GM10847 (cell line): Measurements from ENCODE around the gene LDLRAD4.

Source experiments
- POLR2A ChIP-seq: IDR thresholded peaks from 2 replicates; pipeline ENCODE4 v1.6.1; 2011; ENCODE audit not compliant: insufficient read length; ENCODE audit errors: extremely low read depth

The LDLRAD4 gene

DNA sequence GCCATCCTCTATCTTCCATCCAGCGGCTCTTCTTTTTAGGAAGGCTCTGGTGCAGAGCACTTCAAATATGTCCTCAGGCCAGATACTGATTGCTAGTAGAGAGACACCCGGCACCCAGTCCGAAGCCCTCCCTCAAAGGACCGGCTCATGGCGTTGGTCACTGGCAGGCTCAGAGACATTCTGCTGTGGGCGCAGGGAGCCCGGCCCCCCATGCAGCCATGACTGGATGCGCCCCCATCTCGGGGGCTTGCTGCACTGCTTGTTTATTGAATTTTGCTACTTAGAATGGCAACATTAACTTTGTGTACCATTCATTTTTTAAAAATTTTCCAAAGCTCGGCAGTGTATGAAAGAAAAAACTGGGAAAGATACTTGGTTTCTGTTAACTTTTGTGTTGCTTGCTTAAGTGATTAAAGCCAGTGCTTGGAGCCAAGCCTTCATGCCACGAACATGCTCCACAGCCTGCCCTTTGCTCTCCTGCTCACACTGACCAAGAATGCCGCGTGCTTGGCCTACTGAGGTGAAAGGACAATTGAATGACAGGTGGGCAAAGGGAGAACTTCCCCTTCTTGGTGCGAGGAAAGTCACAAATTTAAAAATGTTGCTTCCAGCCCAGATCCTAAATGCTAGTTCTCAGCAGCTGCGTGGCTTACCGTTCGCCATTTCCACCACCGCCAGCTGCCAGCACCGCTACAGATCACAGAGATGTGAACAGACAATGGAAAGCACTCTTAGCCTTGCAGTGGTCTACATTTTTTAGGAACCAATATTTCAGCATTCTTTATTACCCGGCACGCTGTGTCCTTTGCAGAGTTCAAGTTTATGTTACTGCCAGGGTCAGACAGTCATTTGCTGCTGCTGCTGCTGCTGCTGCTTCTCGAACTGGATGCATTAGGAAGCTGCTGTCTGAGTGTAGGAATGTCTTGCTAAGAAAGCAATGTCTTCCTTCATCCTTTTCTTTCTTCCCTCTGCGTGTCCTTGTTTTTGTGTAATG lies 431.1 kb downstream of the LDLRAD4 start:
- TF ChIP-seq POLR2A, result no peak

GRCh38 chr18:13653746-13654433 lies 435.3 kb downstream of the LDLRAD4 start:
- no peak for TF ChIP-seq POLR2A

- TF ChIP-seq POLR2A, result no peak
Measured at GRCh38 chr18:13657974-13658373, 439.4 kb downstream of the LDLRAD4 start.

DNA sequence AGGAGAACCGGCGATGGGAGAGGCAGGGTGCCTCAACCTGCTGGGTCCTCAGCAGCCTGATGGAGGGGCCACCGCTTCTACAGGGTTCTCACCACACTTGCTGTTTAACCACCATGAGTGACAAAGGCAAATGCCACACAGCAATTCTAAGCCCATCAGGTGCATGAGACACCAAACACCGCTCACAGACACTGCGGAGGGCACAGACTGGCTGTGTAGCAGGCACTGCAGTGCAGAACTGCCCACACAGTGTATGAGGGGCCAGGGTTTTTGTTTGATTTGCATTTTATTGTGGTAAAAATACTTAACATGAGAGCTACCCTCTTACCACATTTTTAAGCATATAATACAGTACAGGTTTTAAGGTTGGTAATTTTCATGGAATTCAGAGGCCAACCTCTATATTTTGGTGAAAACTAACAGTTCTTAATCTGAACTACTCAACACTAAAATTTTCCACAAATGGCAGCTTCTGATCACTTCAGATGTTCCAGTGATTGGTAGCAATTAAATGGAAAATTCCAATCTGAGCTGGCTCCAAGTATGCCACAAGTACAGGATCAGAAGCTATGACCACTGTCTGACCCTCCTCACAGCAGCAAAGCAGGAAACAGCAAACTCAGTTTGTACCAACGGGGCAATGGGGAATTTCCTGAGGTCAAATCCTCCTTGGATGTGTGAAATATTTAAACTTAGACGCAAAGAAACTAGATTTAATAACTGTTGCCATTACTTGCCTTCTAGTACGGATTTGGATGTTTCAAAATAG lies 440.1 kb downstream of the LDLRAD4 start:
- no peak for TF ChIP-seq POLR2A

DNA sequence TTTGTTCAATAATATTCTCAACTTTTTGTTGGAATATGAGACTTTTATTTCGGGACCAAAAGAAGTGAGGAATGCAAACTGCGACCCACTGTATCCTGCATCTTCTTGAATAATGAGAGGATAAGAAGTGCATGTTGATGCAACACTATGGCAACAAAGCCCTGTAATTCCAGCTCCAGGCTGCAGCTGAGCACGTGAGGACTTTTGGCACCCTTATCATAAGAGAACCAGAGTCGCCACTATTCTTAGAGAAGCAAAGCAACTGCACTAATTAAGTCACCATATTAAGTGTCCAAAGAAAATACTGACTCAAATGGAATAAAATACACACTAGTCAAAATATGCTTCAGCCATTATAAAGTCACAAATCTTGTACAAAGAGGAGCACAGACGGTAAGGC lies 441.9 kb downstream of the LDLRAD4 start:
- no peak for TF ChIP-seq POLR2A

GRCh38 chr18:13661051-13661778 lies 442.7 kb downstream of the LDLRAD4 start:
- TF ChIP-seq POLR2A, result no peak

DNA sequence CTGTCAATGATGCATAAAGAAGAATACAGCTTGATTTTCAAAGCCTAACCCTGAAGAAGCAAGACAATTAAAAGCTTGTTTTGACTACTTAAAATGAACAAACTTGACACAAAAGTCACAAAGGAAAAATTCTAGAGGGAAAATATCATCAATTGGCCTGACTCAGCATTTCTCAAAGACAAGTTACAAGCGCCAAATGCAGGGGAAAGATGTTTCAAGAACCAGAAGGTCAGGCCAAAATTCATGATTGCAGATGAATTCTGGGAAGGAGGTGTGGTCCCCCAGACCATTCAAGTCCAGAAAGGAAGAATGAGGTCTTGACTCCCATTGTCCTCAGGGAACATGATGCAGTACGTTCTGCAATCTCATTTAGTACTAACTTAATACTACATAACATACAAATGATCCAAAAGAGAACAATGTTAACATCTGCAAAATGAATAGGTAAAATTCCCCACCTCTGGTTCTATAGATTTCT lies 443.3 kb downstream of the LDLRAD4 start:
- TF ChIP-seq POLR2A, result no peak

DNA sequence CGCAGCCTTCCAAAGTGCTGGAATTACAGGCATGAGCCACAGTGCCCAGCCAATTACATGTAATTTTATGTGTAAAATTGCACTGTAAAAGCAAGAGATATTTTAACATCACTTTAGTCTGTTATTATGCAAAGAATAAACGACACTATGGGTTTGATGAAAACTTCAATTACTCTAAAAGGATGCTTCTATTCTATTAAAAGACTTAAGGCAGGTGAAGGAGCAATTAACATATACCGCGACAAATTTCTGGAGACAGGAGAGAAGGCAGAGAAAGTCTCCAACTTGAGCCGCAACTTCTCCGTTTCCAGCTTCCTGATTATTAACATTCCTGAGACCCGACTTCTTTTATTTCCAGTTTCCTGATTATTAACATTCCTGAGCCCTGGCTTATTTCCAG lies 454.1 kb downstream of the LDLRAD4 start:
- TF ChIP-seq POLR2A, result no peak

- TF ChIP-seq POLR2A, result no peak
Measured at GRCh38 chr18:13676471-13676870, 457.9 kb downstream of the LDLRAD4 start.

GRCh38 chr18:13680612-13681011 lies 462.1 kb downstream of the LDLRAD4 start:
- TF ChIP-seq POLR2A, result no peak

GRCh38 chr18:13681701-13682100 lies 463.1 kb downstream of the LDLRAD4 start:
- no peak for TF ChIP-seq POLR2A

DNA sequence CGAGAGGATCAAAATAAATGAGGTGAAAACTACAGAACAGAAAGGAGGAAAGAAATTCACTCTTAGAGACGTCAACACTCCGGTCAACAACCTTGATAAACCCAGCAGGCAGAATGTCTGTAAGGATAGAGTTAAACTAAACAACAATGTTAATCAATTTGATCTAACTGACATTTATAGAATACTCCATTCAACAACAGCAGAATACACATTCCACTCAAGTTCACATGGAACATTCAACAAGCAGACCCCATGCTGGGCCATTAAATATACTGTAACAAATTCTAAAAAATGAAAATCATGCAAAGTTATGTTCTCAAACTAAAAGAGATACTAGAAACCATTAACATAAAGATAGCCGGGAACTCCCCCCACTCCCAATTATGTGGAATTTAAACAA lies 466.0 kb downstream of the LDLRAD4 start:
- no peak for TF ChIP-seq POLR2A

- no peak for TF ChIP-seq POLR2A
Measured at GRCh38 chr18:13688191-13689136, 469.9 kb downstream of the LDLRAD4 start.

- no peak for TF ChIP-seq POLR2A
Measured at GRCh38 chr18:13696961-13697360, 478.4 kb downstream of the LDLRAD4 start.
